Measurements from ENCODE around the gene GPBP1L1. TPM values are rescaled to one million over a fixed set of nuclear protein-coding genes. Genes with fewer than 3 reads are reported as not detected.

Gene GPBP1L1
- polyA plus RNA-seq, 1 of the 3 experiments (the other 2 are of a cell fraction), result 28.5 TPM

GRCh38 chr1:45620588-45621500 is 65.5 kb downstream of the GPBP1L1 start:
- Histone ChIP-seq H3K36me3 (replicated peaks in 1 of 2; ENCODE audit: control insufficient read depth in 1 of 2, insufficient read depth in 2 of 2, low read length in 1 of 2) (peaks cover 34 to 49% of the 10 kb centered on the region in 2 experiments), H3K9ac (no peak overlapping the region), H3K9me3 (no peaks in the 10 kb centered on the region), H3K4me1 (ENCODE audit: control insufficient read depth in 1 of 2, insufficient read depth in 2 of 2, low read depth in 1 of 2, low read length in 1 of 2) (no peaks in the 10 kb centered on the region; a peak in 1 of 4 replicates), H3K79me2 (ENCODE audit: insufficient read depth) (no peaks in the 10 kb centered on the region), H3K27ac (ENCODE audit: low read depth in 2 of 2, low read length in 1 of 2) (no peak overlapping the region; a peak in 1 of 4 replicates), H3K4me2 (no peak overlapping the region), H2AFZ (ENCODE audit: low read depth) (no peak overlapping the region), H4K20me1 (ENCODE audit: insufficient read depth) (no peaks in the 10 kb centered on the region), H3K9me2 (no peaks in the 10 kb centered on the region), H3F3A (replicated peaks; ENCODE audit: insufficient read depth) (peaks cover 46% of the 10 kb centered on the region), H3K27me3 (ENCODE audit: insufficient read depth) (no peaks in the 10 kb centered on the region), H3K4me3 (ENCODE audit: low read depth in 2 of 2, low read length in 1 of 2) (no peak overlapping the region)
- POLR2A ChIA-PET, result no interaction called here
- CTCF ChIA-PET, result no interaction called here
- DNase-seq, result no peak
- TF ChIP-seq TCF12 (IDR thresholded peaks at IDR 0.05) (no peak), TEAD4 (IDR thresholded peaks at IDR 0.05; ENCODE audit: borderline replicate concordance, insufficient read depth) (no peak), YY1 (IDR thresholded peaks at IDR 0.05; ENCODE audit: low read depth) (no peak), MXI1 (IDR thresholded peaks at IDR 0.05; ENCODE audit: low read depth, low read length) (no peak), FOXM1 (IDR thresholded peaks at IDR 0.05; ENCODE audit: low read depth) (no peak)
- TF ChIP-seq, protein P1, sequence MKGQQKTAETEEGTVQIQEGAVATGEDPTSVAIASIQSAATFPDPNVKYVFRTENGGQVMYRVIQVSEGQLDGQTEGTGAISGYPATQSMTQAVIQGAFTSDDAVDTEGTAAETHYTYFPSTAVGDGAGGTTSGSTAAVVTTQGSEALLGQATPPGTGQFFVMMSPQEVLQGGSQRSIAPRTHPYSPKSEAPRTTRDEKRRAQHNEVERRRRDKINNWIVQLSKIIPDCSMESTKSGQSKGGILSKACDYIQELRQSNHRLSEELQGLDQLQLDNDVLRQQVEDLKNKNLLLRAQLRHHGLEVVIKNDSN (IDR thresholded peaks at IDR 0.05; ENCODE audit: borderline replicate concordance, low read depth), result no peak
- 90% methylated on average over 14 of the region's 17 CpGs for WGBS (ENCODE audit: low lambda C conversion rate)

- Histone ChIP-seq H3K9me3 (no peaks in the 10 kb centered on the region), H3K79me2 (ENCODE audit: insufficient read depth) (no peaks in the 10 kb centered on the region), H2AFZ (ENCODE audit: low read depth) (no peak overlapping the region), H3K4me2 (no peak overlapping the region), H3K27me3 (ENCODE audit: insufficient read depth) (no peaks in the 10 kb centered on the region), H4K20me1 (ENCODE audit: insufficient read depth) (no peaks in the 10 kb centered on the region), H3K4me3 (ENCODE audit: low read depth in 2 of 2, low read length in 1 of 2) (no peak overlapping the region), H3K9me2 (no peaks in the 10 kb centered on the region), H3K27ac (ENCODE audit: low read depth in 2 of 2, low read length in 1 of 2) (no peak overlapping the region; a peak in 1 of 4 replicates), H3K9ac (no peak overlapping the region), H3K4me1 (ENCODE audit: control insufficient read depth in 1 of 2, insufficient read depth in 2 of 2, low read depth in 1 of 2, low read length in 1 of 2) (no peaks in the 10 kb centered on the region; a peak in 1 of 4 replicates), H3F3A (replicated peaks; ENCODE audit: insufficient read depth) (peaks cover 54% of the 10 kb centered on the region), H3K36me3 (replicated peaks in 1 of 2; ENCODE audit: control insufficient read depth in 1 of 2, insufficient read depth in 2 of 2, low read length in 1 of 2) (peaks cover 47 to 60% of the 10 kb centered on the region in 2 experiments)
- CTCF ChIA-PET, result no interaction called here
- WGBS (ENCODE audit: low lambda C conversion rate), result 79% methylated on average over 8 of the region's 8 CpGs
- TF ChIP-seq TEAD4 (IDR thresholded peaks at IDR 0.05; ENCODE audit: borderline replicate concordance, insufficient read depth) (no peak), SIN3A (IDR thresholded peaks at IDR 0.05; ENCODE audit: borderline replicate concordance, low read depth, low read length) (0 out of 2 replicates have a peak, but pooled peaks have one; percentile 30)
- no peak for DNase-seq
- POLR2A ChIA-PET, result no interaction called here
These were observed 67.0 kb downstream of the GPBP1L1 start for GRCh38 chr1:45619149-45619921.

DNA sequence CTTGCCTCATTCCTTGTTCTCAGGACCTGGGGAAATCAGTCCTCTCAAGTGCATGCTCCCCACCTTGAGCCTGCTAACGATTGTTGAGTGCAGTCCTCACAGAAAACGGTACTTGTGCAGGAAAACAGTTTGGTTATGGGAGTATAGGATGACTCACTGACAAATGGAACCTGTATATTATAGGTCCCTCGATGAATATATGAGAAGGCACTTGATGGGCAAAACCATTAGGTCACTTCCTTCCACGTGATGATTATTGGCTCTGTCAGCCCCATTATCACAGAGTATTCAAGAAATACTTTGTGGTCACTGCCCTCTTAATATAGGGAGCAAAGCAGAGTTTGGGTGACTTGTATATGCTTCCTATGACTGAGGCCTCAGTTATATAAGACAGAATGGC is 68.7 kb downstream of the GPBP1L1 start:
- H3K9me2 ChIP-seq, result no peaks in the 10 kb centered on the region
- WGBS (ENCODE audit: low lambda C conversion rate), result 38% methylated on average over 4 of the region's 4 CpGs
- peaks cover 54% of the 10 kb centered on the region for H3F3A ChIP-seq (replicated peaks; ENCODE audit: insufficient read depth)
- peaks cover 10% of the 10 kb centered on the region; the same call in 1 of the 2 replicates for H3K79me2 ChIP-seq (ENCODE audit: insufficient read depth)
- H3K4me2 ChIP-seq, result no peak overlapping the region
- H3K36me3 ChIP-seq (replicated peaks in 1 of 2; ENCODE audit: control insufficient read depth in 1 of 2, insufficient read depth in 2 of 2, low read length in 1 of 2), result peaks cover 64 to 66% of the 10 kb centered on the region in 2 experiments
- DNase-seq, result no peak
- CTCF ChIA-PET, result no interaction called here
- H3K4me3 ChIP-seq (ENCODE audit: low read depth in 2 of 2, low read length in 1 of 2), result no peak overlapping the region
- no peak overlapping the region for H3K9ac ChIP-seq
- no peaks in the 10 kb centered on the region for H3K9me3 ChIP-seq
- H3K4me1 ChIP-seq (ENCODE audit: control insufficient read depth in 1 of 2, insufficient read depth in 2 of 2, low read depth in 1 of 2, low read length in 1 of 2), result no peaks in the 10 kb centered on the region
- H4K20me1 ChIP-seq (ENCODE audit: insufficient read depth), result no peaks in the 10 kb centered on the region
- H3K27ac ChIP-seq (ENCODE audit: low read depth in 2 of 2, low read length in 1 of 2), result peak overlapping the region in 1 of 2 experiments; percentile 65; a peak in 3 of 4 replicates
- H3K27me3 ChIP-seq (ENCODE audit: insufficient read depth), result no peaks in the 10 kb centered on the region
- POLR2A ChIA-PET, result no interaction called here
- no peak overlapping the region for H2AFZ ChIP-seq (ENCODE audit: low read depth)
- no peak for TF ChIP-seq NRF1 (IDR thresholded peaks at IDR 0.05; ENCODE audit: low read depth, low read length)
- peak; percentile 40; the same call in 1 of the 2 replicates for TF ChIP-seq FOSL2 (IDR thresholded peaks at IDR 0.05; ENCODE audit: borderline replicate concordance, low read depth)
- no peak for TF ChIP-seq RCOR1 (IDR thresholded peaks at IDR 0.05; ENCODE audit: low read length)
- no peak for TF ChIP-seq EZH2phosphoT487 (IDR thresholded peaks at IDR 0.05; ENCODE audit: borderline replicate concordance, low read depth)
- TF ChIP-seq POLR2AphosphoS5 (IDR thresholded peaks at IDR 0.05; ENCODE audit: low read depth, low read length), result peak; percentile 21; the same call in 1 of the 2 replicates
- TF ChIP-seq SIN3A (IDR thresholded peaks at IDR 0.05; ENCODE audit: borderline replicate concordance, low read depth, low read length), result no peak
- peak; percentile 65 for TF ChIP-seq PBX3 (IDR thresholded peaks at IDR 0.05)
- TF ChIP-seq, protein P1 (IDR thresholded peaks at IDR 0.05; ENCODE audit: borderline replicate concordance, low read depth), result 0 out of 2 replicates have a peak, but pooled peaks have one; percentile 18
